ENCODE data around the gene GPT2.

Gene GPT2, protein sequence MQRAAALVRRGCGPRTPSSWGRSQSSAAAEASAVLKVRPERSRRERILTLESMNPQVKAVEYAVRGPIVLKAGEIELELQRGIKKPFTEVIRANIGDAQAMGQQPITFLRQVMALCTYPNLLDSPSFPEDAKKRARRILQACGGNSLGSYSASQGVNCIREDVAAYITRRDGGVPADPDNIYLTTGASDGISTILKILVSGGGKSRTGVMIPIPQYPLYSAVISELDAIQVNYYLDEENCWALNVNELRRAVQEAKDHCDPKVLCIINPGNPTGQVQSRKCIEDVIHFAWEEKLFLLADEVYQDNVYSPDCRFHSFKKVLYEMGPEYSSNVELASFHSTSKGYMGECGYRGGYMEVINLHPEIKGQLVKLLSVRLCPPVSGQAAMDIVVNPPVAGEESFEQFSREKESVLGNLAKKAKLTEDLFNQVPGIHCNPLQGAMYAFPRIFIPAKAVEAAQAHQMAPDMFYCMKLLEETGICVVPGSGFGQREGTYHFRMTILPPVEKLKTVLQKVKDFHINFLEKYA

DNA sequence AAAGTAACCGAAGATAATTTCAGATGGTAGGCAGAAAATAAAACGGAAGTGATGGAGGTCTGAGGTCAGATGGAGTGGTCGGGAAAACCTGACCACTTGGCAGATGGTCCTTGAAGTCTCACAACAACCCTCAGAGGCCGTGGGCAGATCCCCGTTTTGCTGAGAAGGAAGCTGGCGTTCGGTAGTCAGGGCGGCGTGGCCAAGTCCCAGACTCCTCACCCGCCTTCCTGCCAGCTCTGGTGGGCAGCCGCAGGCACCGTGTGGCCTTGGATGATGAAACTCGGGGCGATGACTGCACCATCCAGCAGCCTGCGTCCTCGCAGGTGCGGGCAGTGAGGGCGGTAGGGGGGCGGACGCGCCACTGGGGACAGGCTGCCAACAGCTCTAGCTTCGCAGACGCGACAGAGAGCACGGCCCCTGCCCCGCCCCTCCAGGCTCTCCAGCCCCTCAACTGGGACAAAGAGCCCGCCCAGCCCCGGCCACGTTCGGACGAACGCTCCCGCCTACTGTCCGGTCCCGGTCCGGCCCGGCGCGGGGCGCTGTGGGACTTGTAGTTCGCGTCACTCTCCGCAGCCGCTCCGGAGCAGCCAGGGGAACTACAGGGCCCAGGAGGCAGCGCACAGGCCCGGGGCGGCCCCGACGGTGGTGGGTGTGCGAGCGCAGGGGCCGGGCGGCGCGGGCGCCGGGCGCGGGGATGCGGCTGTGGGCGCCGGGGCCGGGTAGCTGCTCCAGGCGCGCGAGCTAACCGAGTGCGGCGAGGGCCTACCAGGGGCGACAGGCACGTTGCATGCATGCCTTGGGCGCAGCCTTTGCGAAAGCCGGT, at the start of gene GPT2:
Gene GPT2 (plus strand): TSS at position 673 of the 823 bp plus-strand sequence. CDS start 354 bp downstream, outside the sequence.
- peak; percentile 77 for DNase-seq (ENCODE audit: low read depth)

GRCh38 chr16:46836534-46837530, 47.3 kb upstream of the GPT2 start:
- no peak for DNase-seq (ENCODE audit: low read depth)

DNA sequence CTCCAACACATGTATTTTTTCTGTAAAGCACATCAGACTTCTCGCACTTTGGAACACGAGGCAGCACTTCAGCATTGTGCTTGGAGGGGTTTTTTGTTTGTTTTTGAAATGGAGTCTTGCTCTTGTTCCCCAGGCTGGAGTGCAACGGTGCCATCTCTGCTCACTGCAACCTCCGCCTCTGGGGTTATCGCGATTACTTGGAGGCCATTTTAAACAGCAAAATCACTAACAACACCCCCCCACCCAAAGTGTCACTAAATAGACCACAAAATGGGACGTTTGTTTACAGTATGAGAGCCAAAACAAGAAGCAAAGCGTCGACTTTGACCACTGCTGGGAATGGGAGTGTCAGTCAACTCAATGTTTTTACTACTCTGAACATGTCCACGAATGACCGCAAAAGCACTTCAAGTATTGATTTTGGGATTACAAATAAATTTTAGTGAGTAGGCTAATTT, 44.1 kb upstream of the GPT2 start:
- DNase-seq (ENCODE audit: low read depth), result no peak

- DNase-seq (ENCODE audit: low read depth), result no peak
These were observed 41.8 kb upstream of the GPT2 start for GRCh38 chr16:46842192-46842895.

DNA sequence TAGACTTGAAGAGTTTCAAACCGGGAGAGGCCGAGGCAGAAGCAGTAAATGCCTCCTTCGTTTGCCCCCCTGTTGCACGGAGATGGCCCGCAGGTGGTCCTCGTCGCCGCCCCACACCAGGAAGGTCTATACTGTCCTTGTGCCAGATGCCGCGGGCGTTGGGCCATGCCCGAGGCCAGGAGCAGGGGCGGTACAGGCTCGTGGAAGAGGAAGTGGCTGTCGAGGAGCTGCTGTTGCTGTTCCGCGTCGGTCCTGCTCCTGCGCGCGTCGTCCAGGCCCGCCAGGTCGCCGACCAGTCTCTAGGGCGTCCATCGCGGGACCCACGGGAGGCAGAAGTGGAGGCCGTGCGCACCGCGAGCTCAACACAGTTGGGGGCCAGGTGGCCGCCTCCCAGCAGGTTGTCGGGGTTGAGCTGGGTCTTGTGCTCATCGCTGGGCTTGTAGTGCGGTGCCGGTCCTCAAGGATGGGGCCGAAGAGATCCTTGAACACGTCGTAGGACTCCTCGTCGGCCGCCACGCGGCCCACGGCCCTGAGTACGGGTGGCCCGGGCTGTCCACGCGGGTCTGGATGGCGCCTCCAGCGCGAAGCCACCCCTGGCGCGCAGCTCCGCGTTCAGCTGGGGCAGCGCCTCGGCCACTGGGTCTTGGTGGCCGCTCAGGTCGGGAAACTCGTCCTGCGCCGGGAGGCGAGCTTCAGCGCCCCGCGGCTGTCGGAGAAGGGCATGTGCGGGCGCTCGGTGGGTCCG, 40.1 kb upstream of the GPT2 start:
- no peak for DNase-seq (ENCODE audit: low read depth)

- no peak for DNase-seq (ENCODE audit: low read depth)
These were observed 39.4 kb upstream of the GPT2 start for GRCh38 chr16:46844771-46845170.

DNA sequence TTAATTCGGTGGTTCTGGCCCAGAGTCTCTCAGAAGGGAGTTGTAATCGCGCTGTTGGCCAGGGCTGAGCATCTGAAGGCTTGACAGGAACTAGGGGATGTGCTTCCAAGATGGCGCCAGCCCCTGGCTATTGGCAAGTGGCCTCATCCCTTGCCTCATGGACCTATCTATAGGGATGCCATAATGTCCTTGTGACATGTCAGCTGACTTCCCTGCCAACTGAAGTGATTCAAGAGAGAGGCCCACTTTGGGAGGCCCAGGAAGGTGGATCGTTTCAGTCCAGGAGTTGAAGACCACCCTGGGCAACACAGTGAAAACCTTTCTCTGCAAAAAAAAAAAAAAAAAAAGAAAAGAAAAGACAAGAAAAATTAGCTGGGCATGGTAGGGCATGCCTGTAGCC, 38.2 kb upstream of the GPT2 start:
- no peak for DNase-seq (ENCODE audit: low read depth)

GRCh38 chr16:46848768-46849764, 35.1 kb upstream of the GPT2 start:
- no peak for DNase-seq (ENCODE audit: low read depth)

DNA sequence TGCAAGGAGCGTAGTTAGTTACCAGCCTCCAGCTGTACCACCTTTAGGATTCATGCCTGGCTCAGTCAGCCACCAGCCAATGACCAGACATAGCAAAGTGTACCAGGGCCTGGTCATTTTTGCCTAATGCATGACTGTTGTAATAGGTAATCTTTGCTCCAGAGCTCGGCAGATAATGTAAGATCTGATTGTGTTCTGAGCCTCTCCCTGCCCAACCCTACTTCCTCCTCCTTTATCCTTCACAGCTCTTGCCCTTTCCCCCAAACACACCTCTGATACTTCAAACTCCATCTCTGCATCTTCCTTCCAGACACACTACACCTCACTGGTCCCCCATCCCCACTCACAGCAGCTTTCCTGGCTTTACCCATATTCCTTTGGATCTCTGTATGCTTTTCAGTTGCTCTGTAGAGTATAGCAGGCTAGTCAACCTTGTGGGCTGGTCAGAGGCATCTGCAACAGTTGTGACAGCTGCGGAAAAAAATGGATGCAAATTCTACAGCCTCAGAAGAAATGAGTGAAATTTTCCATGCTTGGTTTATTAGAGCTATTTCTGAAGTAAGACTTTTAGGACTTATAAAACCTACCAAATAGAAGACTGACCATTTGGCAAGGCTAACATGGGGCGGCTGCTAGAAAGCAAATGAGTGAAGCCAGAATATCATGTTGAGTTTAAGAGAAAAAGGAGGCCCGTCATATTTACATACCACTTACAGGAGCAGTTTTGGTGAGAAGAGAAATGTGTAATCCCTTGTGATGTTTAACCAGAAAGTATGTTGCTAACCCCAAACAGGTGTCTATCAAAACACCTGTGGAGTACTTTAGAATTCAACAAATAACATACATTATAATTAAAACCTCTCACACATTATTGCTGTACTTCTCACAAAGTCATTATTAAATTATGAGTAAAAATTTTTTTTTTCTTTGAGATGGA, 33.3 kb upstream of the GPT2 start:
- no peak for DNase-seq (ENCODE audit: low read depth)

GRCh38 chr16:46852130-46852529, 32.0 kb upstream of the GPT2 start:
- DNase-seq (ENCODE audit: low read depth), result no peak

- peak; percentile 33 for DNase-seq (ENCODE audit: low read depth)
These were observed 30.3 kb upstream of the GPT2 start for GRCh38 chr16:46853713-46854443.

GRCh38 chr16:46854846-46855245, 29.3 kb upstream of the GPT2 start:
- no peak for DNase-seq (ENCODE audit: low read depth)

DNA sequence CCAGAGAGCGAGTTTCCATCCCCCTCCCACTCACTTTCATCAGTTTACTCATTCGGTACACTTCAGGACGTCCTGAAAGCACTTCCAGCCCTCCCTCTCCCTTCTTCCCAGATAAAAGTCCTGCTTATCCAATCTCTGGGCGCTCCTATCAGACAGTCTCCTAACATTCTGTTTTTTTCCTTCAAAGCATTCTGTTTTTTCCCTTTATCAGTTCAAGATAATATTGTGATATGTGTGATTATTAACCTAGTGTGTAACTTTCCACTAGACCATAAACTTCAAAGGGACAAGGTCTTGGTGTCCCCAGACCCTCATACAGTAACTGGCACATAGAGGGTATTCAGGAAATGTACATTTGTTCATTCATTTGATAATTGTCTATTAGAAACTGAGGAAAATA, 28.8 kb upstream of the GPT2 start:
- DNase-seq (ENCODE audit: low read depth), result no peak

DNA sequence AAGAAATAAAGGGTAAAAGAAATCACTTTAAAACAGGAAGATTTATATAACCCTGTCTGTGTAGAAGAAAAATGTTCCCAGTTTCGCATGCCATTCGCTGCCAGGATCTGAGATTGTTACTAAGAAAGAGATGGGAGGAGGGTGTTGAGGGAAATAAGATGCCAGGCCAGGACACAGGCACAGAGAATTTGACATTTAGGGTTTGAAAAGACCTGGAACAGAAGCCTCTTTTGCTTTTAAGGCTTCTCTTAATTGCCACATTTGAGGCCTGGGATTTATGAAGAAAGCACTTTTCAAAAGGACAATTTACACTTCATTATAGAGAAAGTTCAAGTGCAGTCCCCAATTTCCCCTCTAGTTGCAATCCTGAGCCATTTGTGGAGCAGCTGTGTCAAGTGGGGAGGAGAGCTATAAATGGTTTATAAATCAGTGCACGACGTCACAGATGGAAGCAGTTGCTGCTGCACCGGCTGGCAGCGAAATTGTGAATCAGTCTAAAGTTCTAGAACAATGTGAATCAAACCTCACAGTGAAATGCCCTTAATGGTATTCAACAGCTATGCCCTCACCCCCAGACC, 26.7 kb upstream of the GPT2 start:
- DNase-seq (ENCODE audit: low read depth), result no peak

DNA sequence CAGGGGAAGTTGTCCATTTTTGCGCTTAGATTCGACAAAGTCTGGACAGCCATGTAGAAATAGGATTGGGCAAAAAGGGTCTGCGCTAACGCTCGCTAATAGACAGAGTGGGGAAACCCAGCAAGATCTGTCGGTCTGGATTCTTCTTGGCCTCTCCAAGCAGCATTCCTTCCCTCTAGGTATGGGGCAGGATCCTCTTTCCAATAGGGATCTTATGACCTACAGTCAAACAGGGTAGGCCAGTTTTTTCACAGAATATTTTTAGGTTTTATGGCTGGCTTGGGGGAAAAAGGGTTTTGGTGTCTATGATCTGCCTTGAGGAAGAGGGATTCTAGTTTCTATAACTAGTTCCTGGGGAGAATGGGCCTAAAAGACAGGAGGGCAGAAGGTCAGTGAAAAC, 26.0 kb upstream of the GPT2 start:
- no peak for DNase-seq (ENCODE audit: low read depth)

GRCh38 chr16:46859719-46860152, 24.4 kb upstream of the GPT2 start:
- no peak for DNase-seq (ENCODE audit: low read depth)

All from activated T-helper 9 cell treated with anti-CD3 and anti-CD28 coated beads, Interleukin-2, amount 50 U/mL, for 16 hours (primary cell).